HCT116 (cell line): ENCODE results near the gene HESX1.

ENCODE experiments used
- EGR1 ChIP-seq: IDR thresholded peaks from 2 replicates; pipeline ENCODE4 v1.6.1; 2012; ENCODE audit warnings: low read depth
- ELF1 ChIP-seq: IDR thresholded peaks from 2 replicates; pipeline ENCODE4 v1.6.1; 2012; ENCODE audit warnings: low read depth, borderline replicate concordance
- EZH2phosphoT487 ChIP-seq: fragments of 200-600 bp; IDR thresholded peaks from 2 replicates; pipeline ENCODE4 v1.6.1; 2018; ENCODE audit warnings: antibody characterized with exemption, borderline replicate concordance
- JUND ChIP-seq: IDR thresholded peaks from 2 replicates; pipeline ENCODE4 v1.6.1; 2012
- POLR2A ChIP-seq: IDR thresholded peaks from 2 replicates; pipeline ENCODE4 v1.7.0; 2011; ENCODE audit warnings: borderline replicate concordance; ENCODE audit not compliant: insufficient read depth, insufficient read length; ENCODE audit errors: extremely low read depth
- POLR2AphosphoS5 ChIP-seq: IDR thresholded peaks from 2 replicates; pipeline ENCODE4 v1.6.1; 2011; ENCODE audit warnings: mild to moderate bottlenecking, low read depth, low read length, moderate library complexity
- RAD21 ChIP-seq: IDR thresholded peaks from 2 replicates; pipeline ENCODE4 v1.6.1; 2012; ENCODE audit warnings: low read depth, mild to moderate bottlenecking
- SIN3A ChIP-seq: IDR thresholded peaks from 2 replicates; pipeline ENCODE4 v1.6.1; 2012; ENCODE audit warnings: low read depth
- SP1 ChIP-seq: IDR thresholded peaks from 2 replicates; pipeline ENCODE4 v1.6.1; 2012; ENCODE audit warnings: low read depth
- TF ChIP-seq, protein P1 (sequence below), 3 experiments: fragments of 200-600 bp in 1 of 3; sonication (generic) in 1 of 3; IDR thresholded peaks in 2 of 3; conservative IDR thresholded peaks in 1 of 3; 2 replicates each; pipeline ENCODE4 v1.5.1; 2012 to 2017; ENCODE audit warnings: low read depth in 2 of 3, low read length in 2 of 3, antibody characterized with exemption in 1 of 3, borderline replicate concordance in 1 of 3, control low read depth in 1 of 3, mild to moderate bottlenecking in 1 of 3, mixed read lengths in 1 of 3, mixed run types in 1 of 3, moderate library complexity in 1 of 3; ENCODE audit not compliant: insufficient read depth in 1 of 3
- TF ChIP-seq, protein P2 (sequence below): IDR thresholded peaks from 2 replicates; pipeline ENCODE4 v1.6.1; 2012

DNA sequence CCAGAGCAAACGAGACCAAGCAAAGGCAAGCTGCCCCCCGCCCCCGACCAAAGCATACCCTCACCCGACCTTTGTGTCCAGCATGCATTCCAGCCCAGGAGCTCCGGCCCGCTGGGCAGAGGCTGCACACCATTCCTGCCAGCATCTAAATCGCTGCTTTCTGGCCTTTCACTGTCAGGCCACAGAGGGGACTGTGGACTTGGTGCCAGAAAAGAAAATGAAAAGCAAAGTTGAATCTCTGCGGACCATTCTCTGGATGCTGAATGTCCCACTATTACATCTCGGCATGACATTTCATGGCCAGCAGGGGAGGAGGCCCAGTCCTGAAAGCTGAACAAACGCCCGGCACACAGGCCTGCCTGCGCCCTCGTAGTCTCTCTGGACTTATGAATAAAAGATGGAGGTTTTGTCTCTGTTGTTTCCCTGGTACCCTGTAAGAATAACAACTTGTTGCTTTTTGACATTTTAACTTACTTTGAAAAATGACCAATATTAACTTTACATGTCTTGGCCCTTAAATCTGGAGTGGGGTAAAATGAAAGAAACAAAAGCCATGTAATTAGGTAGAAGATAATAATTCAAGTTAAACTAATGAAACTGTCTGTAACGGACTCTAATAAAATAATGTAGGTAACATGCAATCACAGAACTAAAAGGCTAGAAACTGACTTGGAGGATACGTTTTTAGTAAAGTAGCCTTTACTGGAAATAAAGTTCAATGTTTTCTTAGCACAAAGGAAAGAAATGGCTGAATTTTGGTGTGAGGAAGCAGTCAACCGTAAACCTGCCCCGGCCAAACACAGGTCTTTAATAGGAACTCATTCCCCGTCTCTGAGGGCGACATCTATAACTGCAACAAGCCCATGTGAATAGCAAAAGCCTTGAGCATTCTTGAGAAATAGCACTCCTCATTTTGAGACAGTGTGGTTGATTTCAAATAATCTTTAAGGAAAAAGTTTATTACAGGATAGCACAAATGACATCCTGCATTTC is 47.3 kb downstream of the HESX1 start:
- TF ChIP-seq ELF1 (no peak), POLR2A (no peak), JUND (no peak), SP1 (no peak), EZH2phosphoT487 (no peak), POLR2AphosphoS5 (no peak), SIN3A (no peak), RAD21 (no peak), EGR1 (no peak)
- TF ChIP-seq, protein P1, sequence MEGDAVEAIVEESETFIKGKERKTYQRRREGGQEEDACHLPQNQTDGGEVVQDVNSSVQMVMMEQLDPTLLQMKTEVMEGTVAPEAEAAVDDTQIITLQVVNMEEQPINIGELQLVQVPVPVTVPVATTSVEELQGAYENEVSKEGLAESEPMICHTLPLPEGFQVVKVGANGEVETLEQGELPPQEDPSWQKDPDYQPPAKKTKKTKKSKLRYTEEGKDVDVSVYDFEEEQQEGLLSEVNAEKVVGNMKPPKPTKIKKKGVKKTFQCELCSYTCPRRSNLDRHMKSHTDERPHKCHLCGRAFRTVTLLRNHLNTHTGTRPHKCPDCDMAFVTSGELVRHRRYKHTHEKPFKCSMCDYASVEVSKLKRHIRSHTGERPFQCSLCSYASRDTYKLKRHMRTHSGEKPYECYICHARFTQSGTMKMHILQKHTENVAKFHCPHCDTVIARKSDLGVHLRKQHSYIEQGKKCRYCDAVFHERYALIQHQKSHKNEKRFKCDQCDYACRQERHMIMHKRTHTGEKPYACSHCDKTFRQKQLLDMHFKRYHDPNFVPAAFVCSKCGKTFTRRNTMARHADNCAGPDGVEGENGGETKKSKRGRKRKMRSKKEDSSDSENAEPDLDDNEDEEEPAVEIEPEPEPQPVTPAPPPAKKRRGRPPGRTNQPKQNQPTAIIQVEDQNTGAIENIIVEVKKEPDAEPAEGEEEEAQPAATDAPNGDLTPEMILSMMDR (IDR thresholded peaks at IDR 0.05 in 2 of 3, conservative IDR thresholded peaks at IDR 0.05 in 1 of 3; ENCODE audit: borderline replicate concordance in 1 of 3, insufficient read depth in 1 of 3, low read depth in 2 of 3, low read length in 2 of 3): no peak; a peak in 1 of 6 replicates
- TF ChIP-seq, protein P2, sequence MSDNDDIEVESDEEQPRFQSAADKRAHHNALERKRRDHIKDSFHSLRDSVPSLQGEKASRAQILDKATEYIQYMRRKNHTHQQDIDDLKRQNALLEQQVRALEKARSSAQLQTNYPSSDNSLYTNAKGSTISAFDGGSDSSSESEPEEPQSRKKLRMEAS: no peak
